ENCODE data around the gene COL4A1.

The COL4A1 gene

GRCh38 chr13:110306960-110307766 lies at the start of gene COL4A1, which contains the start of gene COL4A2:
Gene COL4A1, minus strand, starts transcription at chr13:110307157. Its CDS starts 130 bp downstream, at chr13:110307027.
Gene COL4A2, plus strand, starts transcription at chr13:110307284. Its CDS starts 620 bp downstream, at chr13:110307904.
- FAIRE-seq: no peak
- DNase-seq (ENCODE audit: low spot score): peak; percentile 24

GRCh38 chr13:110356362-110356761 lies 49.4 kb upstream of the COL4A1 start:
- no peak for FAIRE-seq
- DNase-seq (ENCODE audit: low spot score): no peak

- DNase-seq (ENCODE audit: low spot score) (no peak), FAIRE-seq (no peak)
These were observed 47.9 kb upstream of the COL4A1 start for GRCh38 chr13:110354715-110355473.

- DNase-seq (ENCODE audit: low spot score): no peak
- no peak for FAIRE-seq
These were observed 47.2 kb upstream of the COL4A1 start for GRCh38 chr13:110354123-110354627.

GRCh38 chr13:110353339-110353977 lies 46.5 kb upstream of the COL4A1 start:
- FAIRE-seq: no peak

GRCh38 chr13:110352735-110353134 lies 45.8 kb upstream of the COL4A1 start:
- DNase-seq (ENCODE audit: low spot score) (no peak), FAIRE-seq (no peak)

More at GRCh38 chr13:110353339-110353977, 46.5 kb upstream of the COL4A1 start:
- no peak for DNase-seq (ENCODE audit: low spot score)

- no peak for FAIRE-seq
- no peak for DNase-seq (ENCODE audit: low spot score)
These were observed 44.9 kb upstream of the COL4A1 start for GRCh38 chr13:110351636-110352420.

- peak; percentile 63 for DNase-seq (ENCODE audit: low spot score)
- FAIRE-seq: peak; percentile 38
These were observed 43.6 kb upstream of the COL4A1 start for GRCh38 chr13:110350509-110350908.

- no peak for FAIRE-seq
These were observed 43.1 kb upstream of the COL4A1 start for GRCh38 chr13:110350049-110350448.

GRCh38 chr13:110349239-110349638 lies 42.3 kb upstream of the COL4A1 start:
- FAIRE-seq (no peak), DNase-seq (ENCODE audit: low spot score) (no peak)

More at GRCh38 chr13:110350049-110350448, 43.1 kb upstream of the COL4A1 start:
- DNase-seq (ENCODE audit: low spot score): no peak

- no peak for FAIRE-seq
- no peak for DNase-seq (ENCODE audit: low spot score)
These were observed 41.5 kb upstream of the COL4A1 start for GRCh38 chr13:110348309-110349105.

- FAIRE-seq (peak; percentile 92), DNase-seq (ENCODE audit: low spot score) (peak; percentile 98)
These were observed 40.8 kb upstream of the COL4A1 start for GRCh38 chr13:110347535-110348308.

GRCh38 chr13:110347088-110347487 lies 40.1 kb upstream of the COL4A1 start:
- DNase-seq (ENCODE audit: low spot score) (no peak), FAIRE-seq (no peak)

GRCh38 chr13:110346661-110347067 lies 39.7 kb upstream of the COL4A1 start:
- FAIRE-seq: no peak
- peak; percentile 74 for DNase-seq (ENCODE audit: low spot score)

GRCh38 chr13:110345701-110346100 lies 38.7 kb upstream of the COL4A1 start:
- DNase-seq (ENCODE audit: low spot score): no peak
- no peak for FAIRE-seq

- DNase-seq (ENCODE audit: low spot score) (no peak), FAIRE-seq (no peak)
These were observed 38.3 kb upstream of the COL4A1 start for GRCh38 chr13:110345266-110345665.

GRCh38 chr13:110344320-110344719 lies 37.4 kb upstream of the COL4A1 start:
- FAIRE-seq: no peak
- DNase-seq (ENCODE audit: low spot score): peak; percentile 44

- FAIRE-seq (no peak), DNase-seq (ENCODE audit: low spot score) (no peak)
These were observed 36.4 kb upstream of the COL4A1 start for GRCh38 chr13:110343241-110343865.

GRCh38 chr13:110342474-110342873 lies 35.5 kb upstream of the COL4A1 start:
- DNase-seq (ENCODE audit: low spot score): no peak
- no peak for FAIRE-seq

Measured in RCC 7860 (cell line).